ENCODE measurements around the gene SUB1.

Gene SUB1

GRCh38 chr5:32559921-32560320 is 25.4 kb upstream of the SUB1 start:
- H3K4me1 ChIP-seq (ENCODE audit: insufficient read depth, poor library complexity, severe bottlenecking), result no peaks in the 10 kb centered on the region
- no peak for DNase-seq (ENCODE audit: low spot score)

DNA sequence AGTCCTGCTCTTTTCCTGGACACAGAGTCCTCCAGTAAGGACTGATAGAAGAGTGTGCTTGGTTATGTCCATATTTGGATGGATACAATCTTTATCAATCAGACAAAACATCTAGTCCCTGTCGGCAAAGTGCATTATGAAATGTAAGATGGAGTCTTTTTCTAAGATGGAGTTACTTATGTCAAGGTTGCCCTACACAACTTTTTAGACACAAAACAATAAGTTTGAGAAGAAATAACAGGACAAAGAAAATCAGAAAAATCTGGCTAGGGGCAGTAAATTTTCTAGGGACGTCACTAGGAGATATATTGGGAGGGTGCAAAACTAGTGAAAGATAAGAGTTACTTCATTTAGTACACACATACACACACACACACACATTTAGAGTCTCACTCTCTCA is 23.3 kb upstream of the SUB1 start:
- TF ChIP-seq, protein P1, sequence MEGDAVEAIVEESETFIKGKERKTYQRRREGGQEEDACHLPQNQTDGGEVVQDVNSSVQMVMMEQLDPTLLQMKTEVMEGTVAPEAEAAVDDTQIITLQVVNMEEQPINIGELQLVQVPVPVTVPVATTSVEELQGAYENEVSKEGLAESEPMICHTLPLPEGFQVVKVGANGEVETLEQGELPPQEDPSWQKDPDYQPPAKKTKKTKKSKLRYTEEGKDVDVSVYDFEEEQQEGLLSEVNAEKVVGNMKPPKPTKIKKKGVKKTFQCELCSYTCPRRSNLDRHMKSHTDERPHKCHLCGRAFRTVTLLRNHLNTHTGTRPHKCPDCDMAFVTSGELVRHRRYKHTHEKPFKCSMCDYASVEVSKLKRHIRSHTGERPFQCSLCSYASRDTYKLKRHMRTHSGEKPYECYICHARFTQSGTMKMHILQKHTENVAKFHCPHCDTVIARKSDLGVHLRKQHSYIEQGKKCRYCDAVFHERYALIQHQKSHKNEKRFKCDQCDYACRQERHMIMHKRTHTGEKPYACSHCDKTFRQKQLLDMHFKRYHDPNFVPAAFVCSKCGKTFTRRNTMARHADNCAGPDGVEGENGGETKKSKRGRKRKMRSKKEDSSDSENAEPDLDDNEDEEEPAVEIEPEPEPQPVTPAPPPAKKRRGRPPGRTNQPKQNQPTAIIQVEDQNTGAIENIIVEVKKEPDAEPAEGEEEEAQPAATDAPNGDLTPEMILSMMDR (IDR thresholded peaks at IDR 0.05; ENCODE audit: poor library complexity, severe bottlenecking), result no peak
- H3K4me1 ChIP-seq (ENCODE audit: insufficient read depth, poor library complexity, severe bottlenecking), result no peaks in the 10 kb centered on the region
- no peaks in the 10 kb centered on the region for H3K27me3 ChIP-seq (ENCODE audit: insufficient read depth, poor library complexity, severe bottlenecking)
- ATAC-seq (ENCODE audit: low read depth) (no peak), DNase-seq (ENCODE audit: low spot score) (no peak)
- no peak overlapping the region for H3K27ac ChIP-seq (ENCODE audit: poor library complexity, severe bottlenecking)
- no peaks in the 10 kb centered on the region for H3K36me3 ChIP-seq (ENCODE audit: low read depth)
- H3K4me3 ChIP-seq (ENCODE audit: severe bottlenecking), result no peak overlapping the region
- H3K9me3 ChIP-seq (ENCODE audit: severe bottlenecking), result no peaks in the 10 kb centered on the region

More at GRCh38 chr5:32559921-32560320, 25.4 kb upstream of the SUB1 start:
- no peaks in the 10 kb centered on the region for H3K9me3 ChIP-seq (ENCODE audit: severe bottlenecking)
- H3K27ac ChIP-seq (ENCODE audit: poor library complexity, severe bottlenecking), result no peak overlapping the region
- H3K36me3 ChIP-seq (ENCODE audit: low read depth), result no peaks in the 10 kb centered on the region
- no peaks in the 10 kb centered on the region for H3K27me3 ChIP-seq (ENCODE audit: insufficient read depth, poor library complexity, severe bottlenecking)
- TF ChIP-seq, protein P1 (IDR thresholded peaks at IDR 0.05; ENCODE audit: poor library complexity, severe bottlenecking), result no peak
- no peak overlapping the region for H3K4me3 ChIP-seq (ENCODE audit: severe bottlenecking)
- ATAC-seq (ENCODE audit: low read depth), result no peak

- no peak for ATAC-seq (ENCODE audit: low read depth)
- no peaks in the 10 kb centered on the region for H3K4me1 ChIP-seq (ENCODE audit: insufficient read depth, poor library complexity, severe bottlenecking)
These were observed 22.5 kb upstream of the SUB1 start for GRCh38 chr5:32562843-32563242.

DNA sequence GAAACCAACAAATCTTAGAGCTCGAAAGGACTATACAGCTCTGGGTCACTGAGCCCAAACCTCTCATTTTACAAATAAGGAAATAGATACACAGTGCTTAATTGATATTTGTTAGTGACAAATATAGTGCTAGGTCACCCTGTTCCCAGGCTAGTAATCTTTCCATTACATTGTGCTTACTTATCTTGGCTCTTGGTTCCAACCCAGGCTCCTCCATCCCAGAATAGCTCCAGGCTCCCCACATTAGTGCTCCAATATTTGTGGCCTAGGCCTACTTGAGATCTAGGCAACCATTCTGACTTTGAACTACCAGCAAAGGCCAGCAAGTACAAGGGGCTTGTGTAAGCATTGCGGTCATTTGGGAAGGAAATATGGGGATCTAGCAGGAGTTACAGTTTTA is 21.7 kb upstream of the SUB1 start:
- no peak for ATAC-seq (ENCODE audit: low read depth)
- H3K4me1 ChIP-seq (ENCODE audit: insufficient read depth, poor library complexity, severe bottlenecking), result no peaks in the 10 kb centered on the region
- H3K27me3 ChIP-seq (ENCODE audit: insufficient read depth, poor library complexity, severe bottlenecking), result no peaks in the 10 kb centered on the region
- H3K36me3 ChIP-seq (ENCODE audit: low read depth), result no peaks in the 10 kb centered on the region
- DNase-seq (ENCODE audit: low spot score), result no peak
- H3K9me3 ChIP-seq (ENCODE audit: severe bottlenecking), result no peaks in the 10 kb centered on the region
- no peak overlapping the region for H3K27ac ChIP-seq (ENCODE audit: poor library complexity, severe bottlenecking)
- no peak overlapping the region for H3K4me3 ChIP-seq (ENCODE audit: severe bottlenecking)
- TF ChIP-seq, protein P1 (IDR thresholded peaks at IDR 0.05; ENCODE audit: poor library complexity, severe bottlenecking), result no peak

More at GRCh38 chr5:32562843-32563242, 22.5 kb upstream of the SUB1 start:
- DNase-seq (ENCODE audit: low spot score), result no peak
- Histone ChIP-seq H3K4me3 (ENCODE audit: severe bottlenecking) (no peak overlapping the region), H3K27ac (ENCODE audit: poor library complexity, severe bottlenecking) (no peak overlapping the region), H3K36me3 (ENCODE audit: low read depth) (no peaks in the 10 kb centered on the region), H3K9me3 (ENCODE audit: severe bottlenecking) (no peaks in the 10 kb centered on the region), H3K27me3 (ENCODE audit: insufficient read depth, poor library complexity, severe bottlenecking) (no peaks in the 10 kb centered on the region)
- TF ChIP-seq, protein P1 (IDR thresholded peaks at IDR 0.05; ENCODE audit: poor library complexity, severe bottlenecking), result no peak

DNA sequence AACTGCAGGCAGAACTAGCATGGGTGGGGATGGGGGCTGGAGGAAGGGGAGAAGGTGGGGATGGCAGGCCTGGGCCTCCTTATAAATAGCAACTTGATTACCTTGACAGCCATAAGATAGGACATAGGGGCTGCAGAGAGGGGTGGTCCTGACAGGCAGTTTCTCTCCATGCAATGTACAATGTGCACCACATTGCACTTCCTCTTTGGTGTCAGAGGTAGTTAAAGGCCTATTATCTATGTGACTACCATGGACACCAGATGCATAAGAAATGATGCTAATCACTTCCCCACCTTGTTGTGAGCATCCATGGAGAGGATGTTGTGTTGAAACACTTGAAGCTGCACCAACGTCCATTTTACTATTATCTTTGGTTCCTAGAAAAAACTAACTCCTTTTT is 20.2 kb upstream of the SUB1 start:
- DNase-seq (ENCODE audit: low spot score), result no peak
- no peak overlapping the region for H3K4me3 ChIP-seq (ENCODE audit: severe bottlenecking)
- no peak overlapping the region for H3K27ac ChIP-seq (ENCODE audit: poor library complexity, severe bottlenecking)
- TF ChIP-seq, protein P1 (IDR thresholded peaks at IDR 0.05; ENCODE audit: poor library complexity, severe bottlenecking), result no peak
- no peak for ATAC-seq (ENCODE audit: low read depth)
- H3K9me3 ChIP-seq (ENCODE audit: severe bottlenecking), result no peaks in the 10 kb centered on the region
- no peaks in the 10 kb centered on the region for H3K4me1 ChIP-seq (ENCODE audit: insufficient read depth, poor library complexity, severe bottlenecking)
- no peaks in the 10 kb centered on the region for H3K36me3 ChIP-seq (ENCODE audit: low read depth)
- H3K27me3 ChIP-seq (ENCODE audit: insufficient read depth, poor library complexity, severe bottlenecking), result no peaks in the 10 kb centered on the region

All from RWPE2 (cell line).